HS-5 (cell line): Measurements from ENCODE around the gene FKBP8.

Source experiments
- DNase-seq: peaks from one replicate; pipeline ENCODE4 v3.0.0-alpha.2; 2012; ENCODE audit warnings: low read depth

The FKBP8 gene

GRCh38 chr19:18502246-18502637, 41.1 kb downstream of the FKBP8 start:
- DNase-seq, result no peak

- no peak for DNase-seq
Observed at GRCh38 chr19:18501832-18502231, 41.5 kb downstream of the FKBP8 start.

- no peak for DNase-seq
Observed at GRCh38 chr19:18501351-18501750, 42.0 kb downstream of the FKBP8 start.

- DNase-seq, result no peak
Observed at GRCh38 chr19:18500799-18501198, 42.6 kb downstream of the FKBP8 start.

- no peak for DNase-seq
Observed at GRCh38 chr19:18500376-18500775, 43.0 kb downstream of the FKBP8 start.

- DNase-seq, result no peak
Observed at GRCh38 chr19:18499055-18499775, 44.2 kb downstream of the FKBP8 start.

GRCh38 chr19:18496980-18497256, 46.5 kb downstream of the FKBP8 start:
- DNase-seq, result no peak

- DNase-seq, result peak; percentile 46
Observed at GRCh38 chr19:18496167-18496979, 47.0 kb downstream of the FKBP8 start.

GRCh38 chr19:18495204-18495911, 48.0 kb downstream of the FKBP8 start:
- no peak for DNase-seq

- DNase-seq, result no peak
Observed at GRCh38 chr19:18494267-18494607, 49.1 kb downstream of the FKBP8 start.

- DNase-seq, result no peak
Observed at GRCh38 chr19:18493440-18494266, 49.7 kb downstream of the FKBP8 start.

GRCh38 chr19:18491995-18492953, 51.1 kb downstream of the FKBP8 start:
- DNase-seq, result no peak

- DNase-seq, result no peak
Observed at GRCh38 chr19:18490728-18491127, 52.6 kb downstream of the FKBP8 start.

- DNase-seq, result no peak
Observed at GRCh38 chr19:18489627-18490184, 53.7 kb downstream of the FKBP8 start.

- DNase-seq, result no peak
Observed at GRCh38 chr19:18488838-18489626, 54.3 kb downstream of the FKBP8 start.

- no peak for DNase-seq
Observed at GRCh38 chr19:18488403-18488723, 55.0 kb downstream of the FKBP8 start.

GRCh38 chr19:18487576-18488402, 55.6 kb downstream of the FKBP8 start:
- DNase-seq, result no peak

- DNase-seq, result no peak
Observed at GRCh38 chr19:18486746-18487145, 56.6 kb downstream of the FKBP8 start.

- no peak for DNase-seq
Observed at GRCh38 chr19:18484992-18485391, 58.4 kb downstream of the FKBP8 start.
